SW480 (cell line): ENCODE data around the gene FOCAD.
A peak's percentile ranks its signal among the peaks of the same experiment; 100 is the strongest.
"Not testable (repeated sequence)": the region's sequence is repeated elsewhere in the genome, so short reads cannot be mapped to it uniquely, and the experiment has no call there.

ENCODE experiments used
- DNase-seq: peaks from one replicate; pipeline ENCODE4 v3.0.0-alpha.2; 2016; ENCODE audit warnings: low spot score

FOCAD gene

GRCh38 chr9:20684035-20684874, at the start of gene FOCAD:
Gene FOCAD, plus strand, starts transcription at chr9:20684259. Its CDS starts 31,095 bp downstream, at chr9:20715354.
- DNase-seq, result peak; percentile 94

DNA sequence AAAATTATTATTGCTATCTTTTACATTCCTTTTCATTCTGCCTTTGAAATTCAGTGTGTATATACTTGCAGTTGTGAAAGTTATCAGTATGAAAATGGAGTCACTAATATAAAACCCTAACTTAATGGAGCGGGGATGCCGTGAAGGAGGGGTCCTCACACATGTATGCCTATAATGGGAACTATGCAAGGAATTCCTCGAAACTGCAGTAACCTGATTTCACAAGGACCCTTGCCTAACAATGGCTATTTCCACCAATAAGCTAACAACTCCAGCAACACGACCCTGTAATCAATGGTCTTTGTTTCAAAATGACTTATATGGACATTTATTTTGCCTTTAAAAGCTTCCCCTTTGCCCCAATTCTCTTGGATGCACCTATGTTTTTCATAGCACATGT, 49.2 kb upstream of the FOCAD start:
- no peak for DNase-seq

DNA sequence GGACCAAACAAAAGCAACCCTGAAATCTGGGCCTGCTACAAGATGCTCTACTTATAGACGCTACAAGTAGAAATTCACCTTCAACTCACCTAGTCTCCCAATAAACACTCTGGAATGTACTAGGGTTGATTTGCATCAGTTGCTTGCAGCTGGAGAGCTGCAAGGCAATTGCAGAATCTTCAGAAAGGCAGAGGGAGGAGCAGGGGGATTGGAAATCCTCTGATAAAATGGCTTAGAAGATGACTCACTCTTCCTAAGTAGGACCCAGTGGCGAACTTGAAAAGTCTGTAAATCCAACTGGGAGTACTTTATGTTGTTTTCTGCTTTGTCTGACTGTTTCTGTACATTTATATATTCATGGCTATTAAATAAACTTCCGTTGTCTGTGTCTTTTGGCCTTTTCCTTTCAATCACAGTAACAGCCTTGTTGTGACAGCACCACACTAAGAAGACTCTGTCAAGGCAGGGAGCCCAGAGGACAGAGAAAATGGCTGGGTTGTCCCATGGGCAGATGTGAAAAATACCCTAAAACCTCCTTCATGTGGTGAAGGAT, 47.1 kb upstream of the FOCAD start:
- DNase-seq, result no peak

DNA sequence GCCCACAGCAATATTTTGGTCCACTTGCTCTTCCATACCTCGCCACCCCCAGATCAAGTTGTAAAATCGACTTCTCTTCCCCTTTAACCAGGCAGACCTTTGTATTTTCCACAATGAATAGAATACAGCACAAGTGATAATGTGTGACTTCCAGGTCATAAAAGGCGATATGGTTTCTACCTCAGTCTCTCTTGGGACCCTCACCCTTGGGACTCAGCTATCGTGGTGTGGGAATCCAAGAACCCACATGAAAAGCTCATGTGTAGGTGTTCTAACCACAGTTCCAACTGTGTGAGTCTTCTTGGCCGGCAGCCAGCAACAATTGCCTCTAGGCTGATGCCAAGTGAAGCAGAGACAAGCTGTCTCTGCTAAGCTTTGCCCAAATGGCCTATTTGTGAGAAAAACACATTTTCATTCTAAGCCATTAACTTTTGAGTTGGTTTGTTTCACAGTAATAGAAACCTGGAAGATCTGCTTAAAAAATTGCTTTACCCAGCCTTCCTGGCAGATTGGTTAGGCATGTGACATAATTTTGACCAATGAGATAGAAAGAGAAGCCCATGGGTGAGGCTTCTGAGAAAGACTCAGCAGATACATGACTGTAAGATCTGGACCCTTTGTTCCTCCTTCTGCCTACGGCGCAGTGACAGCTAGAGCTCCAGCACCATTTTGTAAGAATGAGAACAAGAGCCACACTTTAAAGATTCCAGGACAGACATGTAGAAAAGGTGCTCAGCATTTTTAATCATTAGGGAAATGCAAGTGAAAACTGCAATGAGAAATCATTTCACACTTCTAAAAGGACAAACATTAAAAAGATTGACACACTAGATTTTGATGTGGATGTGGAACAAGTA, 43.5 kb upstream of the FOCAD start:
- DNase-seq, result peak; percentile 65

DNA sequence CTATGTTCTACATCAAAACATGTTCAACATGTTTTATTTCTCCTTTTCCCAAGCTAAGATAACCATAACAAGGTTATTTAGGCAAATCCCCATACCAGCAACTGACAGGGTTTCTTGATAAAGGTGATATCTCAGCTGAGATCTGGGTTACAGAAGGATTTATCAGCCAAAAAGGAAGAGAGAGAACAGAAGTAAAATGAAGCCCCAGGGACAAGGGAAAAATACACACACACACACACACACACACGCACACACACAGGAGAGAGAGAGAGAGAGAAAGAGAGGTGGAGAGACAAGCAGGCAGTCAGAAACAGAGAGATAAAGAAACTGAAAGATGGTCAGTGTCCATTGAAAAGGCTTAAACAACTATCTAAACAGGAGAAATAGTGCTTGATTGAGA, 42.0 kb upstream of the FOCAD start:
- DNase-seq, result no peak

- no peak for DNase-seq
These were observed 40.4 kb upstream of the FOCAD start for GRCh38 chr9:20643660-20644059.

GRCh38 chr9:20646656-20647055, 37.4 kb upstream of the FOCAD start:
- no peak for DNase-seq

- no peak for DNase-seq
These were observed 34.7 kb upstream of the FOCAD start for GRCh38 chr9:20649381-20649780.

GRCh38 chr9:20650313-20650712, 33.7 kb upstream of the FOCAD start:
- DNase-seq, result no peak

DNA sequence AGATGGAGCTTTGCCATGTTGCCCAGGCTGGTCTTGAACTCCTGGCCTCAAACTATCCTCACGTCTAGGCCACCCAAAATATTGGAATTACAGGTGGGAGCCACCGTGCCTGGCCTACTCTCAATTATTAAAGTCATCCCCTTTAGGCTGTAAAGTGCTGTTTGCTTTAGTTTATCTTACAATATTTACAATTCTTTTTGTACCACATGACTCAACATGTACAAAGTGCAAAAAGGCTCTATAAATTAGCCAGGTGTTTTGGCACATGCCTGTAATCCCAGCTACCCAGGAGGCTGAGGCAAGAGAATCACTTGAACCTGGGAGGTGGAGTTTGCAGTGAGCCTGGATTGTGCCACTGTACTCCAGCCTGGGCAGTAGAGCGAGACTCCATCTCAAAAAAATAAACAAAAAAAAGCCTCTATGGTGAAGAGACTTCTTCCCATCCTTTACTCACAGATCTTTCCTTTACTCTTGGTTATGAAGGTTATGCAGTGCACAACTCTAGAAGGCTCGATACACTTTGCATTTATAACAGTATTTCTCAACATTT, 33.2 kb upstream of the FOCAD start:
- no peak for DNase-seq

DNA sequence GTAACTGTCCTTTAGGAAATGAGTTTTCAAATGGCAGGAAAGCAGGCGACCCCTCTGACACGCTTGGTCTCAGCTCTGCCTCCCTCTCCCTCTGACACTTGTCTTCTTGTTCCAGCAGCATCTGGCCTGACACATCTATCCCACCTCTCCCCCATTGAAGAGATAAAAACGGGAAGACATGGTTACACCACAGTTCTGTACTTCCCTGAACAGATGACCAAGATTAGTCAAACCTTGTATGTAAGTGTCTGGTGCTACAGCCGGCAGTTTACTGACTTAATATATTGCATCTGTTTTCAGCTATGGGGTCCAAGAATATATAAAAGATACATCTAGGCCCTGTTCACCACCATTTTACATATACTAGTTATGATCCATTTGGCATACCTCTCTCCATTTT, 32.1 kb upstream of the FOCAD start:
- no peak for DNase-seq

- not testable (repeated sequence) for DNase-seq
These were observed 25.8 kb upstream of the FOCAD start for GRCh38 chr9:20658246-20658667.

DNA sequence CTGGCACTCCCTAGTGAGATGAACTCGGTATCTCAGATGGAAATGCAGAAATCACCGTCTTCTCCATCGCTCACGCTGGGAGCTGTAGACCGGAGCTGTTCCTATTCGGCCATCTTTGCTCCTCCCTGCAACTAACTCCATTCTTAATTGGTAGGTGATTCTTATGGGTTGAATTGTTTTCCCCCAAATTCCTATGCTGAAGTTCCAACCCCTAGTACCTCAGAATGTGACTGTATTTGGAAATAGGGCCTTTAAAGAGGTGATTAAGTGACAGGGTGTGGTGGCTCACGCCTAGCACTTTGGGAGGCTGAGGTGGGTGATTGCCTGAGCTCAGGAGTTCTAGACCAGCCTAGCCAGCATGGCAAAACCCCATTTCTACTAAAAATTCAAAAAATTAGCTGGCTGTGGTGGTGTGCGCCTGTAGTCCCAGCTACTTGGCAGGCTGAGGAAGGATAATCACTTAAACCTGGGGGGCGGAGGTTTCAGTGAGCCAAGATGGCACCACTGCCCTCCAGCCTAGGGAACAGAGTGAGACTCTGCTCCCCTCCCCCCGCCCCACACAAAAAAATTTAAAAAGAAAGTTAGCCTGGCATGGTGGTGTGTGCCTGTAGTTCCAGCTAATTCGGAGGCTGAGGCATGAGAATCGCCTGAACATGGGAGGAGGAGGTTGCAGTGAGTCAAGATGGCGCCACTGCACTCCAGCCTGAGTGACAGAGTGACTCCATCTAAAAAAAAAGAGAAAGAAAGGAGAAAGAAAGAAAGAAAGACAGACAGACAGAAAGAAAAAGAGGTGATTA, 25.2 kb upstream of the FOCAD start:
- DNase-seq, result peak; percentile 29

GRCh38 chr9:20659474-20659967, 24.5 kb upstream of the FOCAD start:
- DNase-seq, result no peak

- no peak for DNase-seq
These were observed 21.9 kb upstream of the FOCAD start for GRCh38 chr9:20662156-20662555.

DNA sequence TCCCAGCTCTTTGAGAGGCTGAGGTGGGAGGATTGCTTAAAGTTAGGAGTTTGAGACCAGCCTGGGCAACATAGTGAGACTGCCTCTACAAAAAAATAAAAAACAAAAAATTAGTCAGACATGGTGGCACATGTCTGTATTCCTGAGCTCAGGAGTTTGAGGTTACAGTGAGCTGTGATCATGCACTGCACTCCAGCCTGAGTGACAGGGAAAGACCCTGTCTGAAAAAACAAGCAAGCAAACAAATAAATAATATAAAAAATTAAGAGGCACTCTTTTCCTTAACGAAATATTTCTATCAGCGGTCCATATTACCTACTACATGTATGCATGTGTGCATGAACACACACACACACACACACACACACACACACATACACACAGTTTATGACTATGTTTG, 20.9 kb upstream of the FOCAD start:
- DNase-seq, result no peak

DNA sequence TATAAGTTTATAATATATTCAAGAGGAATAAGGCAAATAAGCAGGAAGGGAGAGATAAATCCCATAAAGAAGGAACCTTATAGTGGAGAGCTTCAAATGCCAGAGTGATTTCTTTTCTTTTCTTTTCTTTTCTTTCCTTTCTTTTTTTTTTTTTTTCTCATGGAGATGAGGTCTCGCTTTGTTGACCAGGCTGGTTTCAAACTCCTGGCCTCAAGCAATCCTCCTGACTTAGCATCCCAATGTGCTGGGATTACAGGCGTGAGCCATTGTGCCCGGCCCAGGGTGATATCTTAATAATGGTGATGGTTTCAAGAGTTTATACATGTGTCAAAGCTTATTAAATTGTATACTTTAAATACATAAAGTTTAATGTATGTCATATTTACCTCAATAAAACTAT, 19.6 kb upstream of the FOCAD start:
- DNase-seq, result no peak

DNA sequence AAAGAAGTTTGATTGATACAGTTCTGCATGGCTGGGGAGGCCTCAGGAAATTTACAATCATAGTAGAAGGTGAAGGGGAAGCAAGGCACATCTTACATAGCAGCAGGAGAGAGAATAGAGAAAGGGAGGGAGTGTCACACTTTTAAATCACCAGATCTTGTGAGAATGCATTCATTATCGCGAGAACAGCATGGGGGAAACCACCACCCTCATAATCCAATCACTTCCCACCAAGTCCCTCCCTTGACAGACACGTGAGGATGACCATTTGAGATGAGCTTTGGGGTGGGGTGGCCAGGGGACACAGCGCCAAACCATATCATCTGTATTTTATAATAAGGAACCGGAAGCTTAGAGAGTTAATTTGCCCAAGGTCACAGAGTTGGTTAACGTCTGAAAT, 13.7 kb upstream of the FOCAD start:
- DNase-seq, result no peak

- DNase-seq, result no peak
These were observed 12.4 kb upstream of the FOCAD start for GRCh38 chr9:20671635-20672034.

DNA sequence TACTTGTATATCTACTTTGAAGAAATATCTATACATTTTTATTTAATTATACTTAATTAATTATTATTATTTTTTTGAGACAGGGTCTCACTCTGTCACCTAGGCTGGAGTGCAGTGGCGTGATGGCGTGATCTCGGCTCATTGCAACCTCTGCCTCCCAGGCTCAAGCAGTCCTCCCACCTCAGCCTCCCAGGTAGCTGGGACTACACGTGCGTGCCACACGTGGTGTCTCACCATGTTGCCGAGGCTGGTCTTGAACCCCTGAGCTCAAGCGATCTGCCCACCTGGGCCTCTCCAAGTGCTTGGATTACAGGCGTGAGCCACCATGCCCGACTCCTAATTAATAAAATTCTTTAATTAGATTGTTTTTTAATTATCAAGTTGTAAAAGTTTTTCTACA, 10.5 kb upstream of the FOCAD start:
- DNase-seq, result not testable (repeated sequence)

DNA sequence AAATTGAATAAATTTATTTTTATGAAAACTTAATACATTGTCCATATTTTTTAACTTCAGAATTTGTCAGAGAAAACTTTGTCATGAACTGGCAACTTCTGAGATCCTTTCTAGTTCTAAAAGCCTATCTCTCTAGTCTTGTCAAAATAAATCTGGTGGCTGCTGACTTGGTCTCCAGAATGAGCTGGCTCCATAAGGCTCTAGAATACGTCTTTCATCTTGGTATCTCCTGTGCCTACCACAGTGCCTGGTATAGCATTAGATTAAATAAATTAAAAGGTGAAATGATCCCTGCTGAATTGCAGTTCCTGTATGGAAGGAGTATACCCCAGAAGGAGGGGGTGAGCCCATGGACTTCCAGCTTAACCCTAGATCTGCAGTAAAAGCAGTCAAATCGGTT, 2.6 kb upstream of the FOCAD start:
- DNase-seq, result no peak
